ENCODE data around the gene DOCK9. TPM values are rescaled to one million over a fixed set of nuclear protein-coding genes. Genes with fewer than 3 reads are reported as not detected.

DOCK9 gene
- total RNA-seq, 1 donor from 2014 or later = 170 TPM

- Histone ChIP-seq H3K36me3 (no peaks in the 10 kb centered on the region), H3K4me3 (no peak overlapping the region), H3K4me1 (no peaks in the 10 kb centered on the region), H3K27ac (no peak overlapping the region), H3K27me3 (no peaks in the 10 kb centered on the region), H3K9me3 (no peaks in the 10 kb centered on the region)
- no peak for TF ChIP-seq CTCF (IDR thresholded peaks at IDR 0.05)
- intact Hi-C loops (cut with DNase I) = no loop called here
- DNase-seq (no peak), ATAC-seq (no peak)
These were observed 190.7 kb downstream of the DOCK9 start for GRCh38 chr13:98787173-98787572.

DNA sequence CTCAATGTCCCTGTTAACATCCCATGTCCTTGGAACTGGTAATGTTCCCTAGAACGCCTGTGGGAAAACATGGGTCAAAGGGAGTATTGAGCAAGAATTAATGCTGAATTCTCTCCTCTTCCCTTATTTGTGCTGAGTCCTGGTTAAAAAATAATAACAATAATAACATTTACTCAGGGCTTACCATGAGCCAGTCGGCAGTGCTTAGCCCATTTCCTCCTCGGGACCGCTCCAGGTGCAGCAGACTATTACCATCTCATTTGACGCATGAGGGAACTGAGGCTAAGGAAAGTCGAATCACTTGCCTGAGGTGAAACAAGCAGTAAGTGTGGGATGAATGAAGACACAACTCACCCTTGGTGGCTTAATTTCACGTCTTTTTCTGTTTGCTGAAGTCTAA is 191.8 kb downstream of the DOCK9 start:
- no peaks in the 10 kb centered on the region for H3K9me3 ChIP-seq
- no peaks in the 10 kb centered on the region for H3K36me3 ChIP-seq
- H3K27me3 ChIP-seq = no peaks in the 10 kb centered on the region
- intact Hi-C loops (cut with DNase I) = no loop called here
- TF ChIP-seq CTCF (IDR thresholded peaks at IDR 0.05) = no peak
- DNase-seq = no peak
- no peak for ATAC-seq
- no peak overlapping the region for H3K4me3 ChIP-seq
- H3K27ac ChIP-seq = no peak overlapping the region
- no peaks in the 10 kb centered on the region for H3K4me1 ChIP-seq

DNA sequence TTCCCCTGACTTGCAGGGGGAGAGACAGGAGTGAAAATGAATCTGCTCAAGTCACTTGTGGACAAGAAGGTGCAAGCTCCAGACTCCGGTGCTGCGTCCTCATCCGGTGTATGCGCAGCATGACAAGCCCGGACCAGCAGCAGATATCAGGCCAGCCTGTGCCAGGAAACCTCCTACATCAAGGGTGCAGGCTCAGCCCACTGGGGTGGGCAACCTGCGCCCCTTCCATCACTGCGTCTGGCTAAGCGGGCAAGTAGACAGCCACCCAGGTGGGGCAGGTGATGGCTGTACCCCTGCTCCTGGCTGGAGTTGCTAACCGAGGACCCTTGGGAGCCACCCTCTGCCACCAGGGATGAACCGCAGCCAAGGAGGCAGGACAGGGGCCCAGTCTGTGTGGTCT is 192.5 kb downstream of the DOCK9 start:
- DNase-seq = no peak
- no peak for TF ChIP-seq CTCF (IDR thresholded peaks at IDR 0.05)
- H3K4me3 ChIP-seq = no peak overlapping the region
- intact Hi-C loops (cut with DNase I) = no loop called here
- no peak for ATAC-seq
- no peaks in the 10 kb centered on the region for H3K9me3 ChIP-seq
- H3K36me3 ChIP-seq = no peaks in the 10 kb centered on the region
- H3K27ac ChIP-seq = no peak overlapping the region
- no peaks in the 10 kb centered on the region for H3K27me3 ChIP-seq
- H3K4me1 ChIP-seq = no peaks in the 10 kb centered on the region

GRCh38 chr13:98784666-98785065 is 193.2 kb downstream of the DOCK9 start:
- Histone ChIP-seq H3K27me3 (no peaks in the 10 kb centered on the region), H3K36me3 (no peaks in the 10 kb centered on the region), H3K4me1 (no peaks in the 10 kb centered on the region), H3K4me3 (no peak overlapping the region), H3K9me3 (no peaks in the 10 kb centered on the region), H3K27ac (no peak overlapping the region)
- DNase-seq (no peak), ATAC-seq (peak; percentile 22)
- intact Hi-C loops (cut with DNase I) = no loop called here
- no peak for TF ChIP-seq CTCF (IDR thresholded peaks at IDR 0.05)

- DNase-seq = no peak
- H3K27ac ChIP-seq = no peak overlapping the region
- intact Hi-C loops (cut with DNase I) = no loop called here
- H3K27me3 ChIP-seq = no peaks in the 10 kb centered on the region
- H3K4me3 ChIP-seq = no peak overlapping the region
- no peaks in the 10 kb centered on the region for H3K9me3 ChIP-seq
- no peak for TF ChIP-seq CTCF (IDR thresholded peaks at IDR 0.05)
- H3K36me3 ChIP-seq = no peaks in the 10 kb centered on the region
- H3K4me1 ChIP-seq = no peaks in the 10 kb centered on the region
- no peak for ATAC-seq
These were observed 193.9 kb downstream of the DOCK9 start for GRCh38 chr13:98783856-98784478.

GRCh38 chr13:98782654-98783053 is 195.2 kb downstream of the DOCK9 start:
- H3K36me3 ChIP-seq = no peaks in the 10 kb centered on the region
- no peaks in the 10 kb centered on the region for H3K4me1 ChIP-seq
- no peaks in the 10 kb centered on the region for H3K9me3 ChIP-seq
- no peak for TF ChIP-seq CTCF (IDR thresholded peaks at IDR 0.05)
- H3K4me3 ChIP-seq = no peak overlapping the region
- no peak for DNase-seq
- ATAC-seq = no peak
- no peaks in the 10 kb centered on the region for H3K27me3 ChIP-seq
- intact Hi-C loops (cut with DNase I) = no loop called here
- H3K27ac ChIP-seq = no peak overlapping the region
